ENCODE results near the gene LIM2.

DNA sequence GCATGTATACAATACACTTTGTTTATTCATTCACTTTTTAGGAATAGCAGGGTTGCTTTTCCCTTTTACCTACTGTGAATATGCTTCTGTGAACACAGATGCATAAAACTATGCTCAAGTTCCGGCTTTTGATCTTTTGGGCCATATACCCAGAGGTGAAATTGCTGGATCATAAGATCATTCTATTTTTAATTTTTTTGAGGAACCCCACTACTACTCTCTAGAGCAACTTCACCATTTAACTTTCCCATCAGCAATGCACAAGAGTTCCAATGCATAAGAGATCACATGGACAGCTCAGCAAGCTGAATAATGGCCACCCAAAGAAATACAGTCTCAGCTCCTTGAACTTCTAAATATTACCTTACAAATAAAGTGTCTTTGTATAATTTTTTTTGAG is 46.7 kb upstream of the LIM2 start:
- no peak for TF ChIP-seq BHLHE40 (IDR thresholded peaks at IDR 0.05; ENCODE audit: low read depth, low read length)
- TF ChIP-seq MAX (IDR thresholded peaks at IDR 0.05) = no peak
- no peak for TF ChIP-seq POLR2A (IDR thresholded peaks at IDR 0.05; ENCODE audit: low read length)
- TF ChIP-seq, protein P1, sequence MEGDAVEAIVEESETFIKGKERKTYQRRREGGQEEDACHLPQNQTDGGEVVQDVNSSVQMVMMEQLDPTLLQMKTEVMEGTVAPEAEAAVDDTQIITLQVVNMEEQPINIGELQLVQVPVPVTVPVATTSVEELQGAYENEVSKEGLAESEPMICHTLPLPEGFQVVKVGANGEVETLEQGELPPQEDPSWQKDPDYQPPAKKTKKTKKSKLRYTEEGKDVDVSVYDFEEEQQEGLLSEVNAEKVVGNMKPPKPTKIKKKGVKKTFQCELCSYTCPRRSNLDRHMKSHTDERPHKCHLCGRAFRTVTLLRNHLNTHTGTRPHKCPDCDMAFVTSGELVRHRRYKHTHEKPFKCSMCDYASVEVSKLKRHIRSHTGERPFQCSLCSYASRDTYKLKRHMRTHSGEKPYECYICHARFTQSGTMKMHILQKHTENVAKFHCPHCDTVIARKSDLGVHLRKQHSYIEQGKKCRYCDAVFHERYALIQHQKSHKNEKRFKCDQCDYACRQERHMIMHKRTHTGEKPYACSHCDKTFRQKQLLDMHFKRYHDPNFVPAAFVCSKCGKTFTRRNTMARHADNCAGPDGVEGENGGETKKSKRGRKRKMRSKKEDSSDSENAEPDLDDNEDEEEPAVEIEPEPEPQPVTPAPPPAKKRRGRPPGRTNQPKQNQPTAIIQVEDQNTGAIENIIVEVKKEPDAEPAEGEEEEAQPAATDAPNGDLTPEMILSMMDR (IDR thresholded peaks at IDR 0.05) = no peak
- TF ChIP-seq HMGXB4 (CRISPR knock-in tag; IDR thresholded peaks at IDR 0.05; ENCODE audit: borderline replicate concordance) = no peak
- TF ChIP-seq USF2 (IDR thresholded peaks at IDR 0.05) = no peak
- TF ChIP-seq BCL3 (IDR thresholded peaks at IDR 0.05) = no peak
- TF ChIP-seq CEBPB (IDR thresholded peaks at IDR 0.05) = no peak
- TF ChIP-seq ELK1 (IDR thresholded peaks at IDR 0.05; ENCODE audit: low read depth, low read length) = no peak
- no peak for TF ChIP-seq REST (IDR thresholded peaks at IDR 0.05)

All from A549 (cell line).